Immature natural killer cell (primary cell): ENCODE data around the gene AFAP1. TPM values are rescaled to one million over a fixed set of nuclear protein-coding genes. Genes with fewer than 3 reads are reported as not detected.
A peak's percentile ranks its signal among the peaks of the same experiment; 100 is the strongest.

Experiments used
- DNase-seq, 3 donors: peaks; one replicate each; pipeline ENCODE4 v3.0.0; 2022; ENCODE audit warnings: mixed read lengths in 1 of 3
- H3K27ac Mint-ChIP-seq, 6 donors: one replicate each; pipeline ENCODE4 v1.8.0; 2020; ENCODE audit warnings: mixed read lengths in 6 of 6, mild to moderate bottlenecking in 5 of 6, inconsistent platforms in 4 of 6, moderate library complexity in 3 of 6
- H3K27me3 Mint-ChIP-seq, 3 donors: one replicate each; pipeline ENCODE4 v1.8.0; 2020 to 2021; ENCODE audit warnings: low read depth in 3 of 3, mild to moderate bottlenecking in 3 of 3, mixed read lengths in 3 of 3, moderate library complexity in 3 of 3, inconsistent platforms in 1 of 3
- H3K36me3 Mint-ChIP-seq, 3 donors: one replicate each; pipeline ENCODE4 v1.8.0; 2020; ENCODE audit warnings: mixed read lengths in 3 of 3, inconsistent platforms in 2 of 3, mild to moderate bottlenecking in 2 of 3
- H3K4me1 Mint-ChIP-seq, 2 donors: one replicate each; pipeline ENCODE4 v1.8.0; 2020; ENCODE audit warnings: inconsistent platforms in 2 of 2, mild to moderate bottlenecking in 2 of 2, mixed read lengths in 2 of 2, moderate library complexity in 1 of 2
- H3K4me3 Mint-ChIP-seq, 5 donors: one replicate each; pipeline ENCODE4 v1.8.0; 2020; ENCODE audit warnings: mild to moderate bottlenecking in 5 of 5, mixed read lengths in 5 of 5, inconsistent platforms in 3 of 5, moderate library complexity in 3 of 5
- H3K9me3 Mint-ChIP-seq, 6 donors: one replicate each; pipeline ENCODE4 v1.8.0; 2020; ENCODE audit warnings: mild to moderate bottlenecking in 6 of 6, mixed read lengths in 6 of 6, inconsistent platforms in 4 of 6, moderate library complexity in 3 of 6
- polyA plus RNA-seq, 3 donors: library from polyadenylated mRNA; unstranded; fragments of 300-500 nt; fragmentation: Illumina TruSeq; gene quantifications; one replicate each; pipeline ENCODE4 v1.2.3, GENCODE V29; 2021

AFAP1 gene
- polyA plus RNA-seq, 3 donors from 2014 or later: 0.32 to 1.2 TPM; not detected in 1

- DNase-seq: no peak
- no peak overlapping the region for H3K4me3 Mint-ChIP-seq
- no peak overlapping the region for H3K27ac Mint-ChIP-seq
- no peaks in the 10 kb centered on the region for H3K9me3 Mint-ChIP-seq
- H3K4me1 Mint-ChIP-seq: no peaks in the 10 kb centered on the region
- peaks cover 0 to 2% (median 0%) of the 10 kb centered on the region in 3 donors for H3K27me3 Mint-ChIP-seq
- H3K36me3 Mint-ChIP-seq: no peaks in the 10 kb centered on the region
Observed at GRCh38 chr4:7788694-7789425, 150.8 kb downstream of the AFAP1 start.

GRCh38 chr4:7788193-7788592, 151.5 kb downstream of the AFAP1 start:
- Mint-ChIP-seq H3K4me1 (peaks cover 0 to 6% of the 10 kb centered on the region in 2 donors), H3K27ac (no peak overlapping the region), H3K27me3 (peaks cover 0 to 4% (median 0%) of the 10 kb centered on the region in 3 donors), H3K36me3 (peaks cover 0 to 4% (median 3%) of the 10 kb centered on the region in 3 donors), H3K4me3 (no peak overlapping the region), H3K9me3 (no peaks in the 10 kb centered on the region)
- DNase-seq: no peak

- H3K27ac Mint-ChIP-seq: no peak overlapping the region
- H3K36me3 Mint-ChIP-seq: peaks cover 0 to 4% (median 3%) of the 10 kb centered on the region in 3 donors
- H3K9me3 Mint-ChIP-seq: no peaks in the 10 kb centered on the region
- H3K4me3 Mint-ChIP-seq: no peak overlapping the region
- H3K4me1 Mint-ChIP-seq: peaks cover 1 to 7% of the 10 kb centered on the region in 2 donors
- no peak for DNase-seq
- H3K27me3 Mint-ChIP-seq: peaks cover 0 to 5% (median 0%) of the 10 kb centered on the region in 3 donors
Observed at GRCh38 chr4:7787681-7788141, 151.9 kb downstream of the AFAP1 start.

- DNase-seq: no peak
- Mint-ChIP-seq H3K4me3 (no peak overlapping the region), H3K27ac (no peak overlapping the region), H3K36me3 (peaks cover 0 to 4% (median 3%) of the 10 kb centered on the region in 3 donors), H3K9me3 (no peaks in the 10 kb centered on the region), H3K27me3 (peaks cover 0 to 5% (median 0%) of the 10 kb centered on the region in 3 donors), H3K4me1 (peaks cover 8 to 13% of the 10 kb centered on the region in 2 donors)
Observed at GRCh38 chr4:7787067-7787466, 152.6 kb downstream of the AFAP1 start.

- H3K4me3 Mint-ChIP-seq: no peak overlapping the region
- H3K27ac Mint-ChIP-seq: no peak overlapping the region
- no peaks in the 10 kb centered on the region for H3K9me3 Mint-ChIP-seq
- peaks cover 0 to 4% (median 3%) of the 10 kb centered on the region in 3 donors for H3K36me3 Mint-ChIP-seq
- H3K4me1 Mint-ChIP-seq: peaks cover 13 to 19% of the 10 kb centered on the region in 2 donors
- no peak for DNase-seq
- H3K27me3 Mint-ChIP-seq: peaks cover 0 to 2% (median 0%) of the 10 kb centered on the region in 3 donors
Observed at GRCh38 chr4:7786517-7786916, 153.1 kb downstream of the AFAP1 start.

- Mint-ChIP-seq H3K4me3 (no peak overlapping the region), H3K36me3 (peaks cover 0 to 4% (median 3%) of the 10 kb centered on the region in 3 donors), H3K9me3 (no peaks in the 10 kb centered on the region), H3K4me1 (peaks cover 18 to 24% of the 10 kb centered on the region in 2 donors), H3K27me3 (peaks cover 0 to 2% (median 0%) of the 10 kb centered on the region in 3 donors), H3K27ac (no peak overlapping the region)
- DNase-seq: no peak
Observed at GRCh38 chr4:7786040-7786439, 153.6 kb downstream of the AFAP1 start.

GRCh38 chr4:7785017-7785416, 154.6 kb downstream of the AFAP1 start:
- H3K36me3 Mint-ChIP-seq: peaks cover 0 to 4% (median 3%) of the 10 kb centered on the region in 3 donors
- H3K9me3 Mint-ChIP-seq: no peaks in the 10 kb centered on the region
- peaks cover 23 to 27% of the 10 kb centered on the region in 2 donors for H3K4me1 Mint-ChIP-seq
- no peak for DNase-seq
- H3K4me3 Mint-ChIP-seq: no peak overlapping the region
- peaks cover 0 to 2% (median 0%) of the 10 kb centered on the region in 3 donors for H3K27me3 Mint-ChIP-seq
- H3K27ac Mint-ChIP-seq: no peak overlapping the region

GRCh38 chr4:7784131-7784870, 155.4 kb downstream of the AFAP1 start:
- Mint-ChIP-seq H3K27ac (peak overlapping the region in 1 of 6 donors; percentile 7), H3K27me3 (peaks cover 0 to 4% (median 0%) of the 10 kb centered on the region in 3 donors), H3K9me3 (no peaks in the 10 kb centered on the region), H3K4me1 (peaks cover 23 to 27% of the 10 kb centered on the region in 2 donors), H3K4me3 (no peak overlapping the region), H3K36me3 (peaks cover 0 to 4% (median 3%) of the 10 kb centered on the region in 3 donors)
- no peak for DNase-seq

GRCh38 chr4:7783541-7783940, 156.1 kb downstream of the AFAP1 start:
- H3K9me3 Mint-ChIP-seq: no peaks in the 10 kb centered on the region
- no peak for DNase-seq
- H3K4me3 Mint-ChIP-seq: peak overlapping the region in 2 of 5 donors; percentile 23 to 59
- H3K4me1 Mint-ChIP-seq: peaks cover 23 to 27% of the 10 kb centered on the region in 2 donors
- peaks cover 0 to 4% (median 3%) of the 10 kb centered on the region in 3 donors for H3K36me3 Mint-ChIP-seq
- H3K27ac Mint-ChIP-seq: peak overlapping the region in 5 of 6 donors; percentile 2 to 70 (median 36)
- H3K27me3 Mint-ChIP-seq: peaks cover 0 to 4% (median 0%) of the 10 kb centered on the region in 3 donors

- Mint-ChIP-seq H3K36me3 (peaks cover 0 to 4% (median 3%) of the 10 kb centered on the region in 3 donors), H3K27me3 (peaks cover 0 to 4% (median 0%) of the 10 kb centered on the region in 3 donors), H3K27ac (peak overlapping the region in 1 of 6 donors; percentile 23), H3K4me3 (no peak overlapping the region), H3K4me1 (peaks cover 23 to 27% of the 10 kb centered on the region in 2 donors), H3K9me3 (no peaks in the 10 kb centered on the region)
- no peak for DNase-seq
Observed at GRCh38 chr4:7782783-7783182, 156.9 kb downstream of the AFAP1 start.

GRCh38 chr4:7781993-7782392, 157.7 kb downstream of the AFAP1 start:
- Mint-ChIP-seq H3K4me3 (peak overlapping the region in 2 of 5 donors; percentile 36), H3K4me1 (peaks cover 23 to 27% of the 10 kb centered on the region in 2 donors), H3K36me3 (peaks cover under 1 to 4% (median 3%) of the 10 kb centered on the region in 3 donors), H3K27me3 (peaks cover 0 to 4% (median 0%) of the 10 kb centered on the region in 3 donors), H3K27ac (no peak overlapping the region), H3K9me3 (no peaks in the 10 kb centered on the region)
- DNase-seq: no peak

GRCh38 chr4:7781366-7781765, 158.3 kb downstream of the AFAP1 start:
- peaks cover 3 to 7% (median 3%) of the 10 kb centered on the region in 3 donors for H3K36me3 Mint-ChIP-seq
- peak overlapping the region; percentile 13 to 57 (median 51) for H3K4me3 Mint-ChIP-seq

GRCh38 chr4:7780751-7781348, 158.8 kb downstream of the AFAP1 start:
- H3K27me3 Mint-ChIP-seq: peaks cover 0 to 4% (median 0%) of the 10 kb centered on the region in 3 donors
- peak overlapping the region in 4 of 5 donors; percentile 13 to 57 (median 27) for H3K4me3 Mint-ChIP-seq
- peak overlapping the region in 3 of 6 donors; percentile 32 to 77 (median 41) for H3K27ac Mint-ChIP-seq
- DNase-seq: no peak
- no peaks in the 10 kb centered on the region for H3K9me3 Mint-ChIP-seq
- peaks cover 3 to 8% (median 3%) of the 10 kb centered on the region in 3 donors for H3K36me3 Mint-ChIP-seq
- peaks cover 23 to 27% of the 10 kb centered on the region in 2 donors for H3K4me1 Mint-ChIP-seq

More at GRCh38 chr4:7781366-7781765, 158.3 kb downstream of the AFAP1 start:
- DNase-seq: no peak
- Mint-ChIP-seq H3K9me3 (no peaks in the 10 kb centered on the region), H3K27me3 (peaks cover 0 to 4% (median 0%) of the 10 kb centered on the region in 3 donors), H3K4me1 (peaks cover 23 to 27% of the 10 kb centered on the region in 2 donors), H3K27ac (peak overlapping the region in 5 of 6 donors; percentile 32 to 83 (median 41))
